Stimulated activated CD8-positive, alpha-beta memory T cell treated with anti-CD3 and anti-CD28 coated beads, Interleukin-2, amount 100 ng/mL, for 1 hour (primary cell): ENCODE data around the gene PIK3R5.
"Not testable (repeated sequence)": the region's sequence is repeated elsewhere in the genome, so short reads cannot be mapped to it uniquely, and the experiment has no call there.

ENCODE experiments used
- DNase-seq, 2 donors: peaks; one replicate each; pipeline ENCODE4 v3.0.0-alpha.2; 2020; ENCODE audit warnings: low read depth in 2 of 2

PIK3R5 gene

GRCh38 chr17:8859027-8859803 is 106.3 kb downstream of the PIK3R5 start:
- DNase-seq, result no peak

DNA sequence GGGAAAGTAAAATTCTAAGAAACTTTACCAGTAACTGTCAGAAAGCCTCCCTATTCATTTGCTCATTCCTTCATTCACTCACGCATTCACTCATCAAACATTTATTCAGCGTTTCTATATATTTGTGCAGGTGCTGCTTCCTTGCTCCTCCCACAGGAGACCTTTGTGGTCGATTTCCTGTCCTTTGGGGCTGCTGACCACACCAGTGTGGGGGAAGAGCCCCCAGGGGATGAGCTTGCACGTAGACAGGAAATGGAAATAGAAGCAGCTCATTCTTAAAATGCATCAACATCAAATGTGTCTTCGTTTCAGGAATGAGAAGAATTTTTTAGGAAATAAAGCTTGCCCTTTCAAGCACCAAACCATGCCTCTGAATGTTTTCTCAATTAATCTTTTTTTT is 107.6 kb downstream of the PIK3R5 start:
- no peak for DNase-seq

GRCh38 chr17:8856869-8857575 is 108.5 kb downstream of the PIK3R5 start:
- no peak for DNase-seq

DNA sequence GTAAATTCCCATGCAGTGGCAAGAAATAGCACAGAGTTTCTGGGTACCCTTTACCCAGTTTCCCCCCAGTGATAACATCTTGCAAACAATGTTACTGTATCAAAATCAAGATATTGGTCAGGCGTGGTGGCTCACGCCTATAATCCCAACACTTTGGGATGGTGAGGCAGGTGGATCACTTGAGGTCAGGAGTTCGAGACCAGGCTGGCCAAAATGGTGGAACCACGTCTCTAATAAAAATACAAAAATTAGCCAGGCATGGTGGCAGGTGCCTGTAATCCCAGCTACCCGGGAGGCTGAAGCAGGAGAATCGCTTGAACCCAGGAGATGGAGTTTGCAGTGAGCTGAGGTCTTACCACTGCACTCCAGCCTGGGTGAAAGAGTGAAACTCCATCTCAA is 109.3 kb downstream of the PIK3R5 start:
- not testable (repeated sequence) for DNase-seq

GRCh38 chr17:8855477-8856204 is 109.9 kb downstream of the PIK3R5 start:
- no peak for DNase-seq

DNA sequence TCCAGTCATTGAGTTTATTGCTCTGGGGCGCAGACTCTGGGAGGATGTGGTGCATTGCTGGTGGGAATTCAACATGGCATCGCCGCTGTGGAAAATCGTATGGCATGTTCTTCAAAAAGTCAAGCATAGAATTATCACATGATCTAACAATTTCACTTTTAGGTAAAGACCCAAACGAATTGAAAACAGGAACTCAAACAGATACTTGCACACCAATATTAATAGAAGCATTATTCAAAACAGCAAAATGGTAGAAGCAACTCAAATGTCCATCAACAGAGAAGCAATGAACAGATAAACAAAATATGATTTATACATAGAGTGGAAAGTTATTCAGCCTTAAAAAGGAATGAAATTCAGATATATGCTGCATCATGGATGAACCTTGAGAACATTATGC is 113.9 kb downstream of the PIK3R5 start:
- no peak for DNase-seq

GRCh38 chr17:8849311-8850041 is 116.0 kb downstream of the PIK3R5 start:
- no peak for DNase-seq

DNA sequence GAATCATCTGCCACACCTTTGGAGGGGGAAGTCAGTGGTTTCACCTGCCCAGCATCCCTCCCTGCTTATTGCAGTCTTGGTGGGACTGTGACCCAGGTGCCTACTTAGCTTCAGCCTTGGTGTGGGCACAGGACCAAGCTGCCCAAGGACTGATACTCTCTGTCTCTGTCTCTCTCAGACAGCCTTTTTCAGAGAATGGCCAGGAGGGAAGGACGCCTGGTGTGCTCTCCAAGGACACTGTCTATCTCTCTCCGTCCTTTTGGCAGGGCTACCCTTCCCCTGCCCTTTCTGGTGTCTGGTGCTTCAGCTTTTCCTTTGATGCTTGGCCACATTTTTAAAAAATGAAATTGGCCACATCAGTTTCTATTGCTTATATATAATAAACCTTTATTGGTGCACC is 117.6 kb downstream of the PIK3R5 start:
- no peak for DNase-seq

DNA sequence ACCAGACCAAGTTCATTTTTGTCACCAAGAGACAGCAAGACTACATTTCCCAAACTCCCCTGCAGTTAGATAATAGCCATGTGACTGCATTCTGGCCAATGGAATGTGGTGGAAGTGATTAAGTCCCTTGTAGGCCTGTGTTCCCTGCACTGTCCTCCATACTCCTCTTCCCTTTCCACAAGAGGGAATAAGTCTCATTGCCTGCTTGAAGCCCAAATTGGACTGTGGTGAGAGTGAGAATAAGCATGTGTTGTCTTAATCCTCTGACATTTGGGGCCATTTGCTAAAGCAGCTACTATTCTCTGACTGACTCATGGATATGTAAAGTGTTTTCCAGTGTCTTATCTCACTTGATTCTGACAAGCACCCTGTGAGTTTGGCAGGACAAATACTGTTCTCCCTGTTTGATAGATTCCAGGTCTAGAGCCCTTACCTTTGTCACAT is 118.7 kb downstream of the PIK3R5 start:
- DNase-seq, result no peak

DNA sequence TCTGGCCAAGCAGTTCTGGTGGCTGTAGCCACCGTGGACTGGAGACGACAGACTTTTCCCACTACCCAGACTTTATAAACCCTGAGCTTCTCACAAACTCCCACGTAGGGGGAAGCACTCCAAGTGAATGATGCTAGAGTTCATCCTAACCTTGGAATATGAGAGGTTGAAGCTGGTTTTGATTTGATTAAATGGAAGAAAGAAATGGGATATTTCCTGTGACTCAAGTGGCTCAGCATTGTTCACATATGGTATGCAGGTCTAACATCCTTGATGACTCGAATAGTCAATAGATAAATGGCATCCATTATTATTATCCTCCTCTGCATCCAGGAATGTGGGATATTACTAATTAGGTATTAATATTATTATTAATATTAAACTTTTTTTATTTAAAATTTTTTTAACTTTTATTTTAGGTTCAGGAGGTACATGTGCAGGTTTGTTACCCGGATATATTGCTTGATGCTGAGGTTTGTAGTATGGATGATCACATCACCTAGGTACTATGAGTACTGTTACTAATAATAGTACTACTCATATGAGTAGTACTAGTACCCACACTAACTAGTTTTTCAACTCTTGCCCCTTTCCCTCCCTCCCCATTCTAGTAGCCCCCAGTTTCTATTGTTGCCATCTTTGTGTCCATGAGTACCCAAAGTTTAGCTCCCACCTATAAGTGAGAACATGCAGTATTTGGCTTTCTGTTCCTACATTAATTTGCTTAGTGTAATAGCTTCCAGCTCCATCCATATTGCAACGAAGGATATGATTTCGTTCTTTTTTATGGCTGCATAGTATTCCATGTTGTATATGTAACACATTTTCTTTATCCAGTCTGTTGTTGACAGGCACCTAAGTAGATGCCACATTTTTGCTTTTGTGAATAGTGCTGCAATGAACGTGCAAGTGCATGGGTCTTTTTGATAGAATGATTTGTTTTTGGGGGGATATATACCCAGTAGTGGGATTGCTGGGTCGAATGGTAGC is 121.0 kb downstream of the PIK3R5 start:
- no peak for DNase-seq

GRCh38 chr17:8843344-8843743 is 122.2 kb downstream of the PIK3R5 start:
- DNase-seq, result no peak

DNA sequence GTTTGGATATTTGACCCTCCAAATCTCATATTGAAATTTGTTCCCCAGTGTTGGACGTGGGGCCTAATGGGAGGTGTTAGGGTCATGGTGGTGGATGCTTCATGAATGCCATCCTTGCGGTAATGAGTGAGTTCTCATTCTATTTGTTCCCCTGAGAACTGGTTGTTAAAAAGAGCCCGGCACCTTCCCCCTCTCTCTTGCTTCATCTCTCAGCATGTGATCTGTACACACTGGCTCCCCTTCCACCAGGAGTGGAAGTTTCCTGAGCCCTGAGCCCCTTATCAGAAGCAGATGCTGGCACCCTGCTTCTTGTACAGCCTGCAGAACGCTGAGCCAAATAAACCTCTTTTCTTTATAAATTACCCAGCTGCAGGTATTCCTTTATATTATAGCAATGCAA is 123.7 kb downstream of the PIK3R5 start:
- DNase-seq, result no peak

DNA sequence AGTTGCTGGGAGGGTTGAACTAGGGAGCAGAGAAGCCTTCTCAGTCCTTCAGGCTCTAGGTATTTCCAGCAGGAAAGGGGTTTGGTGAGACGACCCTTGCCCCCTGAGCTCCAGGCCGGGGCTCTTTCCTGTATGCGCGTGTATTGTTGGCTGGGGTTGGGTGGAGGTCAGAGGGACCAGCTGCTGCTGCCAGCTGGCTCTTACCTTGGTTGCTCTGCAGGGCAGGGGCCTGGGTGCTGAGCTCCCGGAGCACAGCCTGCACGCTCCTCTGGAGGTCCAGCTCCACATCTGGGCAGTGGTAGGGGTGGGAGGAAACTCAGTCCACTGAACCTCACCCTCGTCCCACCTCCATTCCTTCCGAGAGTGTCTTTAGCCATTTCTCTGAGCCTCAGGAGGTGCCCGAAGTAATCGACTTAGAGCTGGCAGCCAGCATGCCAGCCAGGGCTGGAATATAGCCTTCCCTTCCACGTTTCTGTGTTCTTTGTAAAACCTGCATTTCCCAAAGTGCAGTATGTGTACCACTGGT is 126.0 kb downstream of the PIK3R5 start:
- no peak for DNase-seq

GRCh38 chr17:8838551-8839095 is 126.9 kb downstream of the PIK3R5 start:
- DNase-seq, result no peak

GRCh38 chr17:8837563-8838075 is 127.9 kb downstream of the PIK3R5 start:
- no peak for DNase-seq

DNA sequence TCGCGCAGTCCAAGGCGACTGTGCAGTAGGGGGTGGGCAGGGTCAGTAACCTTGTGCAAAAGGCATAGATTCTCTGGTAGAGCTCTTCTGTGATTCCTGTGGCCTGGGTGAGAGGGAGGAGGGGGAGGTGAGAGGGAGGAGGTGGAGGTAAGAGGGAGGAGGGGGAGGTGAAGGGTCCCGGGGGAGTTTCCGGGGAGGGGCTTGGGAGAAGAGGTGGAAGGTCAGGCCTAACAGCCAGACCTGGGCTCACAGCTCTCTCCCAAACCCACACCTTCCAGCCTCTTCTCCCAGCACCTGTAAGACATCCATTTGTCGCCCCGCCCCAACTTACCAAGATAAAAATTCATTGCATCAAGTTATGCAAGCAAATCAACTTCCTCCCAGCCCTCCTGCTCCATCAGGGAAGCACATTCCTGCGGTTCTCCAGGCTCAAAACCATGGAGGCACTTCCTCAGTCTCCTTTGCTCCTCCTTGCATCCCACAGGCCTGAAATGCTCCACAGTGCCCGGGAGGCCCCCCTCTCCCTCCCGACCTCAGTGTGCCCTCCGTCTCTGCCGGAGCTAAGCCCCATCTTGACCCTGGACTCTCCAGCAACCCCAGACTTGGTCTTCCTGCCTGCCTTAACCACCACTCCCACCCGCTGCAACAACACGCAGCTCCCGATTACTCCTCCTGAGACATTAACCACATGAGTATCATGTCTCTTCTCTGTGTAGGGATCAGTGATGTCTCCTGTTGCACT is 128.5 kb downstream of the PIK3R5 start:
- DNase-seq, result no peak

DNA sequence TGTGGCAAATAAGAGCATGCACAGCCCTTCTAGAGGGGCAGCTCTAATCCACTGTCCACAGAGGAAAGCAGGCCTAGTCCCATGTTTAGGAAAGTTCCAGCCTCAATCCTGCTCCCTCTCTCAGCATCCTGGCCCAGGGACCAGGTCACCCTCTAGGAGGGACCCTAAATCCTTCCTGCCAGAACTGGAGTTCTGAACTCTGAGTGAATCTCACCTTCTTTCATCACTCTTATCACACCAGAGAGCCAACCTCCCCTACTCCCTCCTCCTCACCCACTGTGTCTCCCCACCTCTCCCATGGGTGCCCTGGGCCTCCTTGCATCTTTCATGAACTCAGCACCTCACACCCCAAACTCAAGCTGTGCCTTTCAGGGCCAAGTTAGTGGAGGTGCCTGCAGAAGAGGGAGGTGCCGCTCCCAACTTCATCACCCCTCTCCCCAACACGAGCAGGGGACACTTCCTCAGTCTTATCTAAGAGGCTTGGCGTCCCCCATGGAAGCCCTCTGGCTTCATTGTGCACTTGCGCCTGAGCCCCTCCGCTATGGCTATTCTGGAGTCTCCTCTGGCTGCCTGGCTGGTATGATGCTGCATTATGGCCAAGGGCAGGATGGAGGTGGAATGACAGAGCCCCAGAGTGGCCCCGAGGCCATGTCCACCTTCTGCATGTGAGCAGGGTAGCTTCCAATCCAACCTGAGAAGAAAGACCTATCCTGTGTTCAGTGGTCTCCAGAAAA is 129.7 kb downstream of the PIK3R5 start:
- no peak for DNase-seq

- DNase-seq, result no peak
These were observed 130.4 kb downstream of the PIK3R5 start for GRCh38 chr17:8835106-8835505.
